Cardiac muscle cell (in vitro differentiated cells and primary cell): Measurements from ENCODE around the gene SV2B. TPM values are rescaled to one million over a fixed set of nuclear protein-coding genes. Genes with fewer than 3 reads are reported as not detected.

ENCODE experiments used
- DNase-seq, 2 donors: peaks; one replicate each; pipeline versions ENCODE4 v3.0.0 to v3.0.0-alpha.2; 2010 to 2017; ENCODE audit warnings: low read depth in 1 of 2, low spot score in 1 of 2
- H3K27ac ChIP-seq: fragments of 200-600 bp; sonication (generic); 2 replicates; pipeline ENCODE4 v1.5.1; 2016
- H3K27me3 ChIP-seq: fragments of 200-600 bp; sonication (generic); 2 replicates; pipeline ENCODE4 v1.6.0; 2016; ENCODE audit warnings: control low read depth
- H3K36me3 ChIP-seq: fragments of 200-600 bp; sonication (generic); 2 replicates; pipeline ENCODE4 v1.5.1; 2016; ENCODE audit warnings: control low read depth
- H3K4me1 ChIP-seq: fragments of 200-600 bp; sonication (generic); 2 replicates; pipeline ENCODE4 v1.8.1; 2017; ENCODE audit warnings: low read depth, mild to moderate bottlenecking, mixed run types
- H3K4me3 ChIP-seq: fragments of 200-600 bp; sonication (generic); 2 replicates; pipeline ENCODE4 v1.5.1; 2016; ENCODE audit warnings: mild to moderate bottlenecking
- H3K9me3 ChIP-seq: fragments of 200-600 bp; sonication (generic); 2 replicates; pipeline ENCODE4 v1.5.1; 2017; ENCODE audit warnings: low read depth, mild to moderate bottlenecking, control low read depth
- polyA plus RNA-seq: library from polyadenylated mRNA; unstranded; fragments of >200 nt; fragmentation: Nextera tagmentation; extraction: Ambion mirVana; gene quantifications from 2 replicates; pipeline ENCODE4 v1.2.1, GENCODE V29; 2016
- total RNA-seq: library from RNA; depleted of rRNA; stranded (reverse); fragments of >200 nt; gene quantifications from 2 replicates; pipeline ENCODE4 v1.2.3, GENCODE V29; 2016
- TF ChIP-seq, protein P1 (sequence below): IDR thresholded peaks from 2 replicates; pipeline ENCODE4 v1.5.1; 2012; ENCODE audit warnings: low read depth, mild to moderate bottlenecking, low read length

Gene SV2B
- total and polyA plus RNA-seq, 2 experiments from 2014 or later = 0.03 to 0.32 TPM

DNA sequence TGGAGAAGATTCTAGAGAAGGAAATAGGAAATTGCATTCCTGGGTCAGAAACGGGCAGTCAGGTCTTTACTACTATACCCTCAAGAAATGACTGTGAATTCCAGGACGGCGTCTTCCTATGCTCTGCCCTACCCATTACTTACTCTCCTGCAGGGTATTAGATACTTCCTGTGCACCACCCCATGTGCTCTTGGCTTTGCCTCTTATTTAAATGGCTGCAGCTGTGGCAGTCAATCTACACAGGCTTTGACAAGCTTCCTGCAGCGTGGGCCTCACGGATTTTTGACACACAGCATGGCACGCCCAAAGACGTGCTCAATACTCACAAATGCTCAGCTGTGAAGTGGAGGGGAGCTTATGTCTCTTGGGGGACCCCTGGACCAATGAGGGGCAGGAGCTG is 206.1 kb downstream of the SV2B start:
- Histone ChIP-seq H3K4me1 (no peaks in the 10 kb centered on the region), H3K36me3 (no peaks in the 10 kb centered on the region), H3K27ac (no peak overlapping the region), H3K27me3 (peaks cover 3% of the 10 kb centered on the region), H3K9me3 (no peaks in the 10 kb centered on the region), H3K4me3 (no peak overlapping the region)
- DNase-seq = no peak
- TF ChIP-seq, protein P1, sequence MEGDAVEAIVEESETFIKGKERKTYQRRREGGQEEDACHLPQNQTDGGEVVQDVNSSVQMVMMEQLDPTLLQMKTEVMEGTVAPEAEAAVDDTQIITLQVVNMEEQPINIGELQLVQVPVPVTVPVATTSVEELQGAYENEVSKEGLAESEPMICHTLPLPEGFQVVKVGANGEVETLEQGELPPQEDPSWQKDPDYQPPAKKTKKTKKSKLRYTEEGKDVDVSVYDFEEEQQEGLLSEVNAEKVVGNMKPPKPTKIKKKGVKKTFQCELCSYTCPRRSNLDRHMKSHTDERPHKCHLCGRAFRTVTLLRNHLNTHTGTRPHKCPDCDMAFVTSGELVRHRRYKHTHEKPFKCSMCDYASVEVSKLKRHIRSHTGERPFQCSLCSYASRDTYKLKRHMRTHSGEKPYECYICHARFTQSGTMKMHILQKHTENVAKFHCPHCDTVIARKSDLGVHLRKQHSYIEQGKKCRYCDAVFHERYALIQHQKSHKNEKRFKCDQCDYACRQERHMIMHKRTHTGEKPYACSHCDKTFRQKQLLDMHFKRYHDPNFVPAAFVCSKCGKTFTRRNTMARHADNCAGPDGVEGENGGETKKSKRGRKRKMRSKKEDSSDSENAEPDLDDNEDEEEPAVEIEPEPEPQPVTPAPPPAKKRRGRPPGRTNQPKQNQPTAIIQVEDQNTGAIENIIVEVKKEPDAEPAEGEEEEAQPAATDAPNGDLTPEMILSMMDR = no peak

DNA sequence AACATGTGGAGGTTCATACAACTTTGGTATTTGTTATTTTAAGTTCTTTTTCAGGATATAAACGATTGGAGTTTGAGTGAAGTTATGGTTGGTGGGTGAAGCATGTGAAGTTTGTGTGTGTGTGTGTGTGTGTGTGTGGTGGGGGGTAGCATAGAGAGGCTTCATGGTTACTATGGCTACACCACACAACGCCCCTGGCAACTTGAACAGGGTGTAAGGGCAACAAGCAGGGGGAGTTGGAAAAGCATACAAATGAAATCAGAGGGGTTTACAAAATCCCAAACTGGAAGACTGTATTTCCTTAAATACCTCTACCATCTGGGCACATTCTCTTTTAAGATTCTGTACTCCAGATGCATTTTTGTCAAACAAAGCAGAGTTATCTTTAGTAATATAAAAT is 207.5 kb downstream of the SV2B start:
- no peaks in the 10 kb centered on the region for H3K9me3 ChIP-seq
- DNase-seq = no peak
- H3K4me1 ChIP-seq = no peaks in the 10 kb centered on the region
- H3K4me3 ChIP-seq = no peak overlapping the region
- no peak overlapping the region for H3K27ac ChIP-seq
- H3K27me3 ChIP-seq = no peaks in the 10 kb centered on the region
- TF ChIP-seq, protein P1 = no peak
- H3K36me3 ChIP-seq = no peaks in the 10 kb centered on the region

DNA sequence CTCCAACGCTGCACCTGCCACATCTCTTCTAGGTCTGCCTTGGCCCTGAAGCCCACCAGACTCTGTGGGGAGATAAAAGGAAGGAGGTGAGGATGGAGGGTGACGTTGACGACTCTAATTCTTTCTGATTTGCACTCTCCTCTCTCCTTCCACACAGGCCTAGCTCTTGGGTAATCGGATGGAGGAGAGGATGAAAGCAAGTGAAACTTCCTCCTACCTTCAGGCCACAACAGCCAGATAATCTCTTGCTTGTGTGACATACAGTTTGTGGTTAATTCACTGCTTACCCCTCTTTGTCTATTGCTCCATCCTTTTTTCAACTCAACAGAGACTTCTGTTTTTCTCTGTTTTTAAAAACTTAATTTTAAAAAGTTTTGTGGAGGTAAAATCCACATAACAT is 208.1 kb downstream of the SV2B start:
- Histone ChIP-seq H3K4me1 (no peaks in the 10 kb centered on the region), H3K27ac (no peak overlapping the region), H3K36me3 (no peaks in the 10 kb centered on the region), H3K27me3 (no peaks in the 10 kb centered on the region), H3K4me3 (no peak overlapping the region), H3K9me3 (no peaks in the 10 kb centered on the region)
- TF ChIP-seq, protein P1 = no peak
- no peak for DNase-seq

DNA sequence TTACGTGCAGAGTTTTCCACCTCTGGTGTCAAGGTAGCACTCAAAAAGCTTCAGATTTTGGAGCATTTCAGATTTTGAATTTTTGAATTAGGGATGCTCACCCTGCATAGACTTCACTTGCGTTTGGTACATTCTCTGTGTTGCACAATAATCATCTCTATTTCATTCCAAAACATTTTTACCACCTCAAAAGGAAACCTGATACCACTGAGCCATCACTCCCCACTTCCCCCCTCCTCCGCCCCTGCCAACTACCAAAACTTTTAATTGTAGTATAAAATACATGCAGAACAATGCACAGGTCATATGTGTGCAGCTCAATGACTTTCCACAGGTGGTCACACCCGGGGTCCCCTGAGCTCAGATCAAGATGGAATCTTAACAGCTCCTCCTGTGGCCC is 208.8 kb downstream of the SV2B start:
- H3K36me3 ChIP-seq = no peaks in the 10 kb centered on the region
- DNase-seq = no peak
- TF ChIP-seq, protein P1 = no peak
- H3K9me3 ChIP-seq = no peaks in the 10 kb centered on the region
- no peak overlapping the region for H3K4me3 ChIP-seq
- H3K4me1 ChIP-seq = no peaks in the 10 kb centered on the region
- no peak overlapping the region for H3K27ac ChIP-seq
- no peaks in the 10 kb centered on the region for H3K27me3 ChIP-seq

DNA sequence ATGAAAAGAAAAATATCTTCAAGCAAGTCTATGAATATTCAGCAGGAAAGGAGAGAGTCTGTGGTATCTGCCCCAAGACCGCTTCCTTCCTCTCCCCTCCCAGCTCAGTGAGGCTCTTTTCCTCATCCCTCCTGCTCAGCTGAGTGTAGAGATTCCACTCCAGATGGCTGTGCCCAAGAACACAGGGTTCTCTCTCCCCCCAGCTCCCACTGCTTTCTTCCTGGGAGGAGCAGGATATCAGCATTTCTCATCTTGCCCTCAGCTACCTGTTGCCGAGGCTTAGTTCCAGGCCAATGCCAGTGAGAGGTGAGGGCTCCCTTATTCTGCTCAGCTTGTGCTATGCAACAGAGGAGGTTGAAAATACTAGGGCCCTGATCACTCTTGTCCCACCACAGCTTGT is 211.9 kb downstream of the SV2B start:
- H3K27ac ChIP-seq = no peak overlapping the region
- no peak for DNase-seq
- no peaks in the 10 kb centered on the region for H3K4me1 ChIP-seq
- H3K36me3 ChIP-seq = no peaks in the 10 kb centered on the region
- no peaks in the 10 kb centered on the region for H3K27me3 ChIP-seq
- no peaks in the 10 kb centered on the region for H3K9me3 ChIP-seq
- TF ChIP-seq, protein P1 = no peak
- H3K4me3 ChIP-seq = no peak overlapping the region

DNA sequence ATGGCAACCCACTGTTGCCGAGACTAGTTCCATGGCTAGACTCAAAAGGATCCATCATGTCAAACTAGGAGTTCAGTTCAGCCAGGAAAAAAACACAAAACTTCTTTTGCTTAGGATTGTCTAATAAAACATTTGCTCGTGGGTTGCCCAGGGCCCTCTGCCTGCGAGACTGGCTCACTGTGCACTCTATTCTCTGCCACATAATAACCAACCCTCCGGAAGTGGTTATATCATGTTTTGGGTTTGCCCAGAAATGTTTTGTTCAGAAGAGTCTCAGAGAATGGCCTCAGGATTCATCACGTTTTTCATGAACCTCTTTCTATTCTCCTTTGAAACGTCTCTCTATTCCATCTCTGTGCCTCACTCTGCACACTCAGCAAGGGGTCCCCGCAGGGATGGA is 216.1 kb downstream of the SV2B start:
- H3K27ac ChIP-seq = no peak overlapping the region
- H3K4me1 ChIP-seq = peaks cover 16% of the 10 kb centered on the region
- no peak overlapping the region for H3K4me3 ChIP-seq
- H3K36me3 ChIP-seq = no peaks in the 10 kb centered on the region
- TF ChIP-seq, protein P1 = no peak
- no peaks in the 10 kb centered on the region for H3K9me3 ChIP-seq
- no peaks in the 10 kb centered on the region for H3K27me3 ChIP-seq
- no peak for DNase-seq
